HG02938 (cell line): ENCODE measurements around the gene SLC35G1.

Experiments used
- ATAC-seq: cut with Tn5 transposase; IDR thresholded peaks from one replicate; pipeline ENCODE4 v1.9.1; 2021; ENCODE audit warnings: mild to moderate bottlenecking, moderate library complexity; ENCODE audit not compliant: unreplicated experiment

Gene SLC35G1

GRCh38 chr10:93876381-93876780, 17.4 kb upstream of the SLC35G1 start:
- no peak for ATAC-seq

GRCh38 chr10:93879273-93879672, 14.5 kb upstream of the SLC35G1 start:
- ATAC-seq, result no peak

- no peak for ATAC-seq
Measured at GRCh38 chr10:93894516-93895378, 969 bp downstream of the SLC35G1 start.

GRCh38 chr10:93897070-93897780, 3.4 kb downstream of the SLC35G1 start:
- ATAC-seq, result no peak

- ATAC-seq, result no peak
Measured at GRCh38 chr10:93899109-93899508, 5.3 kb downstream of the SLC35G1 start.

- ATAC-seq, result no peak
Measured at GRCh38 chr10:93903051-93903450, 9.3 kb downstream of the SLC35G1 start.

GRCh38 chr10:93904901-93905300, 11.1 kb downstream of the SLC35G1 start:
- ATAC-seq, result no peak

GRCh38 chr10:93907059-93907458, 13.3 kb downstream of the SLC35G1 start:
- ATAC-seq, result no peak

GRCh38 chr10:93911866-93912265, 18.1 kb downstream of the SLC35G1 start:
- no peak for ATAC-seq

- ATAC-seq, result no peak
Measured at GRCh38 chr10:93912444-93912843, 18.7 kb downstream of the SLC35G1 start.

- ATAC-seq, result no peak
Measured at GRCh38 chr10:93913706-93914105, 19.9 kb downstream of the SLC35G1 start.

GRCh38 chr10:93915598-93915997, 21.8 kb downstream of the SLC35G1 start:
- ATAC-seq, result no peak

- no peak for ATAC-seq
Measured at GRCh38 chr10:93916257-93917063, 22.7 kb downstream of the SLC35G1 start.

GRCh38 chr10:93917064-93917391, 23.2 kb downstream of the SLC35G1 start:
- no peak for ATAC-seq

GRCh38 chr10:93917821-93918220, 24.0 kb downstream of the SLC35G1 start:
- no peak for ATAC-seq

GRCh38 chr10:93921338-93921737, 27.6 kb downstream of the SLC35G1 start:
- no peak for ATAC-seq

GRCh38 chr10:93926613-93927012, 32.8 kb downstream of the SLC35G1 start:
- no peak for ATAC-seq

GRCh38 chr10:93938140-93938539, 44.4 kb downstream of the SLC35G1 start:
- ATAC-seq, result no peak

GRCh38 chr10:93940881-93941280, 47.1 kb downstream of the SLC35G1 start:
- no peak for ATAC-seq

GRCh38 chr10:93941606-93942005, 47.8 kb downstream of the SLC35G1 start:
- ATAC-seq, result no peak

- ATAC-seq, result no peak
Measured at GRCh38 chr10:93945819-93946218, 52.0 kb downstream of the SLC35G1 start.
